NCI-H748 (cell line): ENCODE measurements around the gene ARHGAP24.

Source experiments
- DNase-seq: peaks from one replicate; lab custom pipeline; 2025; ENCODE audit not compliant: unreplicated experiment; lab: John Stamatoyannopoulos, UW

ARHGAP24 gene

DNA sequence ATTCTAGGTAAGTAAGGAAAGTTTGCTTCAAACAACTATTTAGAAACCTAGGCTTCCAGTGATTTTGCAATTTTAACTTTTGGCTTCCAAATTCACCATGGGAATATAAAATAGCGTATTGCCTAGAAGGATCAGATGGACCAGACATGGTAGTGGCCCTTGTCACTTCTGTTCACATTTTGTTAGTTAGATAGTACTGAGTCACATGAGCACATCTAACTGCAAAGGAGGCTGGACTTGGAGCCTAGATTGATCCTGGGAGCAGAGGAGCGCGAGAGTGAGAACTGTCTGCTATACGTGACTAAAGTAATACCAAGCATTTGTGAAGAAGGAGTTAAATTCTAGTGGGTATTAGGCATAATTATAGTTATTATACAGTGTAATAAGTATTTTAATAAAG, 102.4 kb downstream of the ARHGAP24 start:
- no peak for DNase-seq

GRCh38 chr4:85579942-85580341, 105.0 kb downstream of the ARHGAP24 start:
- DNase-seq = no peak

- no peak for DNase-seq
These were observed 105.5 kb downstream of the ARHGAP24 start for GRCh38 chr4:85580489-85580888.

- DNase-seq = no peak
These were observed 113.0 kb downstream of the ARHGAP24 start for GRCh38 chr4:85587952-85588351.

DNA sequence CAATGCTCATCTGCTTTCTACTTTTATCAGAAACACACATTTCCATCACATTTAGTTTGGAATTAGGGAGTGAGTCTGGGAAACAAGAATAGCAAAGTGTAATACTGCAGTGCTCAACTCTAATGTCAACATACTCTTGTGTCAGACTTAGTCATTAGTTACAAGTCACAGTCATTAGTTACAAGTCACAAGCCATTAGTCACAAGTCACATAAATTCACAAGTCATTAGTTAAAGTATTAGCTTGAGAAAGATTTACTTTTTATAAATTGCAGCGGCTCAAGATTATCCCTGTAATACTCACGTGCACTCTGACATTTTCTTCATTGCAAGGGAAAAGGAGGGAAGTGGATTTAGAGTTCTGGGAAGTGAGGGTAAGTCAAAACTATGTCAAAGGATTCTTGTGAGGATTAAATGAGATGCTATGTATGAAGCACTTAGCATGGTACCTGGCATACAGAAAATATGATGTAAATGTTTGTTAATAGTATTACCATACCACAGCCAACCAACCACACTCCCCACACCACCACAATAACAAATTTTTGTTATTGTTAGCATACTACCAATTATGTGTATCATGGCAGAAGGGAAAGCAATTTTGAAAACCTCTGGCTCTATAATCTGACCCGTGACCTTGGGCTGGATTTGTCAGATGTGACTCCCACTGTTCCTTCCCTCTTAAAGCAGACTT, 116.6 kb downstream of the ARHGAP24 start:
- DNase-seq = no peak

DNA sequence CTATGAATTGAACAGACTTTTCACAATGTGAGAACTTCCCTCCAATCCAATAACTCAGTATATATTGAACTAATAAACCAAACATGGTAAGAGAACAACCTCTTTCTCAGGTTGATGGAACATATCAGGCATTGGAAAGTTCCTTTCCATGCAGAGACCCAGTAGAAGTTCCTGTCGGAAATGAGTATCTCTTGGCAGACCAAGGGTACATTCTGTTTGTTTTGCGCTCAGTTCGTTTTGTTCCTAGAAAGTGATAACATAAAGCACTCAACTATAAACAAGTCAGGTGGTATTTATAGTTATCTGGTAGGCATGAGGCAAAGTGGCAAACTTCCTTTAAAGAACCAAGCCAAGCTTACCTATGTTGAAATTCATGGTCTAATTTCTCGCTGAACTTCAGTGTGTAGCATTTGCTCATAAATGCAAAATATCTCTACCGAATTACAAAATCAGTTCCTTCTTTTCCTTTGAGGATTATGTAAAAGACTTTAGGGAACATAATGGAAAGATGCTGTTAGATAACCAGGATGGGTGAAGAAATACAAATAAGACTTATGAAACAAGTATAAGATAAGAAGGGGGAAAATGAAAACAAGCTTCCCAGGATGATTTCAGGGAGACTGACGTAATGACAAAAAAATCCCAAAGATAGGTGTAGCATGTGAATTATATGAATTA, 120.3 kb downstream of the ARHGAP24 start:
- DNase-seq = no peak

GRCh38 chr4:85595796-85596559, 121.0 kb downstream of the ARHGAP24 start:
- DNase-seq = no peak

DNA sequence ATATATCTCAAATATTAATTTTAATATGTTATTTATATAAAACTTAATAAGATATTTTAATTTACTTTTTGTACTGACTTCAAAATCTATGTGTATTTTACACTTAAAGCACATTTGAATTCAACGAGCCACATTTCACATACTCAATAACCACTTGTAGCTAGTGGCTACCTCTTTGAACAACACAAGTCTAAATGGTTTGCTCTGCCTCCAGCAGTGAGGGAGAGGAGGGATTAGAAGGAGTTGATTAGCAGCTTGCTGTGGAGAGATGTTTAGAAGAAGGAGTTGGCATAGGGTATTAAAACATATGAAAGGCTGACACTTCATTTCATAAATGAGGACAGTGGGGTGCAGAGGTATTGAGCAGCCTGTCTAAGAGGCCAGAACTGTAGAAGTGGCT, 124.0 kb downstream of the ARHGAP24 start:
- no peak for DNase-seq

GRCh38 chr4:85600501-85600900, 125.6 kb downstream of the ARHGAP24 start:
- DNase-seq = no peak

GRCh38 chr4:85603437-85604336, 128.7 kb downstream of the ARHGAP24 start:
- DNase-seq = no peak

DNA sequence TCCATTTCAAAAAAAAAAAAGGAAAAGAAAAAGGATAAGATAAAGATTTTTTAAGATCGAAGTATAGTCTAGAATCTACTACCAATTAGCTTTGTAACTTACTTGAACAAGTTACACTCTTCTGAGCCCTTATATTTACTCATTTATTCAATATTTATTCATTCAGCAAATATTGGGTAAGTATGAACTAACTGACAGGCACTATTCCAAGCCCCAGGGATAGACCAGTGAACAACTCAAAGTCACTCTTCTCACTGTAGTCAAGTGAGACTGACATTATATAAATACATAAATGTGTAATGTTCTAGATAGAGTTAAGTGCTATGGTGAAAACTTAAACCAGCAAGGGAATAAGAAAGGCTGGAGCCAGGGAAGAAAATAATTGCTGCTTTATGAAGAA, 131.6 kb downstream of the ARHGAP24 start:
- DNase-seq = no peak

GRCh38 chr4:85607624-85608023, 132.7 kb downstream of the ARHGAP24 start:
- no peak for DNase-seq

DNA sequence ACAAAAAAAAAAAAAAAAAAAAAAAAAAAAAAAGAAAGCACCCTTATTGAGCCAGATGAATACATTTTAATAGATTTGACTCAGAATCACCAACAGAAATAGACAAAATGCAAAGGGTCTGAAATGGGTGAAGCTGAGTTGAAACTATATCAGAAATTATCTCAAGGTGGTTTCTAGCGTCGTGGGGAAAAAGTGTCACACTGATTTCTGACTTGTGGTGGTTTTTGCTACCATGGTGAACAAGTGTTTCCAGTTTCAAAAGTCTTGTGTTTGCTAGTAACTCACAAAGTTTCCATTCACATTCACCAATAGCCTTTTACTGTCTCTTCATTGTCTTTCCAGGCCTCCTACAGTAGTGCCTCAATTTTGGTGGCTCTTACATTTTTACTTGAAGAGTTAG, 135.5 kb downstream of the ARHGAP24 start:
- DNase-seq = no peak

DNA sequence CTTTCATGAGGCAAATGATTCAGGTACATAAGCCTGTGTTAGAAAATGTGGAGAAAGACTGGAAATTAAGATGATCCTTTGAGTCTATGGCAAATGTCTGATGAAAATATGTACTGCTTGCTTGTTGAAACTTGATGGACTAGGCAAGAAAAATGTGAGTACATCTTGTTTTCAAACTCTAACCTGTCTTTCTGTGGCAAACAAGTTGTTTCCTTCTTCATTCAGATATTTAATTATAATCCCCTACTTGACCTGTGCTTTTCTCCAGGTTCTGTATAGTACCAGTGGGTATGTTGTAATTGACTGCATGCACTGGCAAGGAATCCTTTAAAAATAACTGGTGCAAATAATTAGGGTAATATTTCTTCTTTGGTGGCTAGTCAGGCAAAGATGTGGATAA, 136.7 kb downstream of the ARHGAP24 start:
- DNase-seq = no peak

GRCh38 chr4:85613901-85614300, 139.0 kb downstream of the ARHGAP24 start:
- DNase-seq = no peak

DNA sequence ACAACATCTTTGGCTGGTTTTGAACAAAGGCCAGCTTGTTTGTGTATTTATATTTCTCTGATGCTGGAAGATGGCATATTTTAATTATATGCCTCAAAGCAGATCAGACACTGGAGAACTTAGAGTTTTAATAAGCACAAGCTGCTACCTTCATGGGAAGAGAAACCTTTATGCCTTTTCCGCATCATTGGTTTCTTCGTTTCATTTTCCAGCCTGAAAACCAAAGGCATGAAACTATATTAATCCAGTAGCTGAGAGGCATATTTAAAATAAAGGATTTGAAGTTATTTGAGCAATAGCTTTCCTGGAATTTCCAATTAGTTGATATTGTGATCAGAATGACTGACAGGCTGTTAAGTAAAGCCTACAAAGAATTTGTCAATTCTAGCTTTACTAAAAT, 141.0 kb downstream of the ARHGAP24 start:
- DNase-seq = no peak

DNA sequence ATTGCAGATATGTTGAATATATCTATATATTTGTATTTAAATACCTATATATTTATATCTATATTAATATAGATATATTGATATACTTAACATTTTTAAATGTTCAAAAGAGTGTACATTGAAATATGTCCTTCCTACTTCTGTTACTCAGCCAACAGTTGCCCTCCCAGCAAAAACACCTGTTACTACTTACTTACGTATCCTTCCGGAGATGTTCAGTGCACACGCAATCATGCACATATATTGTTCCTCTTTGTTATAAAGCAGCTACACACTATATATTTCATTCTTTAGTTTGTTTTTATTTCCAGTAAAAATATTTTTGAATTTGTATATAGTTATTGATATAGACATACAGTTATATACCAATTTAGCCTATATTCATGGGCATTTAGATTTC, 142.3 kb downstream of the ARHGAP24 start:
- DNase-seq = no peak

DNA sequence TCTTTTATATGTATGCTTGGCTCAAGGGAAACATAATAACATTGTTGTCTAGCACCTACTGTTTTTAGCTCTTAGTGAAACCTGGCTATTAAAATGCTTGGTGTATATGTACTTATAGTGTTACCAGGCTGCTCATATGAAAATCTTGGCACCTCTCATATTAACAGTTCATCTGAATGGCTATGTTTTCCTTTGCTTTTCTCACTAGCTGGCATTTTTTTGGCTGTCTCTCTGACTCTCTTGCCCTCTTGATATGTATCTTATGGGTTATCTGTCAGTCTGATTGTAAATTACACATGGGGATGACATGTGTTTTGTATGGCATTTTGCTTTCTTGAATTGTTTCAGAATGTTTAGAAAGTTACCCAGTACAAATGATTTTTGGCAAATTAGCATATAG, 158.0 kb downstream of the ARHGAP24 start:
- no peak for DNase-seq

DNA sequence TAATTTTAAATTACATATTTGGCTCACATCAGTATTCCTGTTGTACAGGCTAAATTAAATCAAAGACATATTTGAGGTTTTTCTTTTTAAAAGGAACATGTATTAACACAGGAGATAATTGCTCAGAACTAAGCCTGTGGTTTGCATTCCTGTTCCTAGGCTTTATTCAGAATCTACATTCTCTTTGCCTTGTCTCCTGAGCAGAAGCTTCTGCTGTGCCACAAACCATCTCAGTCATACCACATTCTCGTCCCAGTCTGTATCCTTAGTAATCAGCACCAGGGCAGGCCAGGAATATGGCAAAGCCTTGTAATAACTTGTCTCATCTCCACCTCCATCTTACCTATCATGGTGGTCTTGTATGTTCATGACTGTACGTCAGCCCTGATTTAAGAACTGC, 162.8 kb downstream of the ARHGAP24 start:
- DNase-seq = no peak

DNA sequence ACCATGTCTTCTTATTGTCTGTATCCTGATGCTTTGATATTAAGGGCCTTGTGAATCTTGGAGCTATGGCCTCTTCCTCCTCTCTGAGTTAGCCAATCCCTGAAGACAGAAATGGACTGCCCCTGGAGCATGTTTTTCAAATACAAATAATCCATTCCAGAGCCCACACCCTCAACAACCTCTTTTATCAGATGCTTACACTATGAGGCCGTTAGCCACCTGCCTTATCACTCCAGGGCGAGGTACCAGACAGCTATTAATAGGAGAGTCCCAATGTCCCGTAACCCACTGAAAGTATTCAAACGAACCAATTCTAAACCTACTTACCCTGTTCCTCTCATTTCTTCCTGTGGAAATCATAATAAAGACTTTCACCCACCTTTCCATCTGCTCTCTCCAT, 165.0 kb downstream of the ARHGAP24 start:
- DNase-seq = no peak
